NT2/D1 (cell line): Measurements from ENCODE around the gene ARVCF.

Experiments used
- DNase-seq: peaks from one replicate; pipeline ENCODE4 v3.0.0-alpha.2; 2011; ENCODE audit warnings: low read depth, low spot score
- H3K27me3 ChIP-seq: 2 replicates; pipeline ENCODE4 v1.6.0; 2011; ENCODE audit warnings: mild to moderate bottlenecking; ENCODE audit not compliant: insufficient read length, insufficient read depth
- H3K36me3 ChIP-seq: 2 replicates; pipeline ENCODE4 v1.6.1; 2011; ENCODE audit warnings: mild to moderate bottlenecking, low read length, mixed read lengths; ENCODE audit not compliant: insufficient read depth, insufficient read length
- H3K4me1 ChIP-seq: 2 replicates; pipeline ENCODE4 v1.5.1; 2011; ENCODE audit not compliant: insufficient read depth, insufficient read length
- H3K4me3 ChIP-seq: 2 replicates; pipeline ENCODE4 v1.5.1; 2011; ENCODE audit warnings: low read depth; ENCODE audit not compliant: insufficient read length
- H3K9ac ChIP-seq: 2 replicates; pipeline ENCODE4 v1.6.0; 2011; ENCODE audit warnings: low read depth; ENCODE audit not compliant: insufficient read length
- H3K9me3 ChIP-seq: 2 replicates; pipeline ENCODE4 v1.5.1; 2011; ENCODE audit warnings: mild to moderate bottlenecking, low read length; ENCODE audit not compliant: insufficient read depth
- SUZ12 ChIP-seq: IDR thresholded peaks from 2 replicates; pipeline ENCODE4 v1.6.1; 2011; ENCODE audit not compliant: insufficient read length, insufficient read depth; ENCODE audit errors: extremely low read depth
- YY1 ChIP-seq: IDR thresholded peaks from 2 replicates; pipeline ENCODE4 v1.6.1; 2011; ENCODE audit not compliant: insufficient read length, insufficient read depth
- ZNF274 ChIP-seq: IDR thresholded peaks from 2 replicates; pipeline ENCODE4 v1.6.1; 2011; ENCODE audit warnings: mild to moderate bottlenecking, low read depth, low read length

ARVCF gene

DNA sequence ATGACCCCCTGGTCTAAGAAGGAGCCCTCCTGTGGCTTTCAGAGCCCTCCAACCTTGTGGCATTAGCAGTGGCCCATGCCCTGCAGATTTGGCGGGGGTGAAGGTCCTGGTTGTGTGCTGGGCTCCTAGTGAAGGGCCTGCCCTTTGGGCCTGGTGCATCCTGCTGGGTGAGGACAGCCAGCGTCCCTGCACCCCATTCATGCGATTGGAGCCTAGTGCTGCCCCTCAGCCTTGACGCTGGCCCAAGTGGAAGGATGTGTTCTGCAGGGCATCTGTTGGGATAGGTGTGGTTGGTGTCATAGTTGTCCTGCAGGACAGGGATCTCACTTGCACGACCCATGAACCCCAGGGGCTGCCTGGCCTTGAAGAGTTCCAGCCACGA is 35.3 kb upstream of the ARVCF start:
- Histone ChIP-seq H3K4me1 (no peaks in the 10 kb centered on the region), H3K9ac (no peak overlapping the region), H3K9me3 (peaks cover 6% of the 10 kb centered on the region), H3K4me3 (no peak overlapping the region), H3K36me3 (peaks cover 13% of the 10 kb centered on the region), H3K27me3 (no peaks in the 10 kb centered on the region)
- DNase-seq = no peak
- no peak for TF ChIP-seq YY1
- TF ChIP-seq SUZ12 = no peak
- no peak for TF ChIP-seq ZNF274

DNA sequence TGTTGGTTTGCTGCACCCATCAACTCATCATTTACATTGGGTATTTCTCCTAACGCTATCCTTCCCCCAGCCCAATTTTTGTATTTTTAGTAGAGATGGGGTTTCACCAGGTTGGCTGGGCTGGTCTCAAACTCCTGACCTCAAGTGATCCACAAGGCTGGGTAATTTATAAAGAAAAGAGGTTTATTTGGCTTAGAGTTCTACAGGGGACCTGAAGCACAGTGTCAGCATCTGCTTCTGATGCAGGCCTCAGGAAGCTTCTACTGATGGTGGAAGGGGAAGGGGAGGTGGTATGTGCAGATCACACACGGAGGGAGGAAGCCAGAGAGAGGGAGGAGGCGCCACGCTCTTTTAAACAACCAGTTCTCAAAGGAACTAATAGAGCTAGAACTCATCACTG is 30.1 kb upstream of the ARVCF start:
- Histone ChIP-seq H3K36me3 (peaks cover 7% of the 10 kb centered on the region), H3K4me3 (no peak overlapping the region), H3K4me1 (no peaks in the 10 kb centered on the region), H3K27me3 (no peaks in the 10 kb centered on the region), H3K9ac (no peak overlapping the region), H3K9me3 (peaks cover 6% of the 10 kb centered on the region)
- TF ChIP-seq SUZ12 = no peak
- no peak for TF ChIP-seq ZNF274
- no peak for TF ChIP-seq YY1
- DNase-seq = no peak

DNA sequence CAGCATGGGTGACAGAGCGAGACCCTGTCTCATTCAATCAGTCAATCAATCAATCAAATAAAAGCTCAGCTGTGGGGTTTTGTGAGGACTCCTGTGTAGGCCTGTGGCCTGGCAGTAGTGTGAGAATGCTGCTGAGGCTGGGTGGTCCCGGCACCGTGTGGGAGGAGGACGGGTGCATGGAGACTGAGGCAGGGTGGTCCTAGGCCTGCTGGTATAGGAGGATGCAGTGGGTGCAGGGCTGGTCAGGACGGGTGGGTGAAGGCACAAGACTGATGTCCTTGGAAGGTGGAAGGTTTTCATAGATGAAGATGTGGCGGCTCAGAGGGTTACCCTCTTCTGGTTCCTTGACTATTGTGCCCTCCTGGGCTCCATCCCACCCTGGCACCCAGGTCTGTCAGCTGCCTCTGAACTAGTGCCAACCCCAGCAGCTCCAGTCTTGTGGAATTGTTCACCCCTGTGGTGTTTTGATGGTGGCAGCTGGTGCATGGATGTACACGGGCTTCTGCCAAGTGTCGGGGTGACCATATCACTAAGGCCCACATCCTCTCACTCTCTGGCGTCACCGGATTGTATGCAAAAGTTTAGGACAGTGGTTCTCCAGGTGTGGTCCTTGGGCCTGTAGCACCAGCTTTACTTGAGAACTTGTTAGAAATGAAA is 28.0 kb upstream of the ARVCF start:
- Histone ChIP-seq H3K9ac (no peak overlapping the region), H3K4me1 (no peaks in the 10 kb centered on the region), H3K9me3 (peaks cover 6% of the 10 kb centered on the region), H3K27me3 (no peaks in the 10 kb centered on the region), H3K4me3 (no peak overlapping the region), H3K36me3 (peaks cover 10% of the 10 kb centered on the region)
- TF ChIP-seq YY1 (no peak), SUZ12 (no peak), ZNF274 (no peak)
- DNase-seq = no peak

DNA sequence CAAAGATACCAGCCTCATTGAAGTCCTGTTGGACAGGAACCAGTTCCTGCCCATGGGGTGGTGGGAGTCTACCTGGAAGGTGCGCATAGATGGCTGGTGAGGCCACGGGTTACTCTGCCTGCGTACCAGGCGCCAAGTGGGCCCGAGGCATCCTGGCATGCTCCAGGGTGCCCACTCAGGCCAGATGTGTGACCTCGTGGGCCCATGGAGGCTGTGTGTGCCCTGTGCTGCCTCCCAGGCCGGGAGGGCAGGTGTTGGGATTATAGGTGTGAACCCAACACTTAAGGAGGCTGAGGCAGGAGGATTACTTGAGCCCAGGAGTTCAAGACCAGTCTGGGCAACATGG is 27.3 kb upstream of the ARVCF start:
- Histone ChIP-seq H3K4me1 (no peaks in the 10 kb centered on the region), H3K9me3 (peaks cover 2% of the 10 kb centered on the region), H3K36me3 (peaks cover 11% of the 10 kb centered on the region), H3K4me3 (no peak overlapping the region), H3K27me3 (no peaks in the 10 kb centered on the region), H3K9ac (no peak overlapping the region)
- DNase-seq = no peak
- TF ChIP-seq SUZ12 (no peak), YY1 (no peak), ZNF274 (no peak)

DNA sequence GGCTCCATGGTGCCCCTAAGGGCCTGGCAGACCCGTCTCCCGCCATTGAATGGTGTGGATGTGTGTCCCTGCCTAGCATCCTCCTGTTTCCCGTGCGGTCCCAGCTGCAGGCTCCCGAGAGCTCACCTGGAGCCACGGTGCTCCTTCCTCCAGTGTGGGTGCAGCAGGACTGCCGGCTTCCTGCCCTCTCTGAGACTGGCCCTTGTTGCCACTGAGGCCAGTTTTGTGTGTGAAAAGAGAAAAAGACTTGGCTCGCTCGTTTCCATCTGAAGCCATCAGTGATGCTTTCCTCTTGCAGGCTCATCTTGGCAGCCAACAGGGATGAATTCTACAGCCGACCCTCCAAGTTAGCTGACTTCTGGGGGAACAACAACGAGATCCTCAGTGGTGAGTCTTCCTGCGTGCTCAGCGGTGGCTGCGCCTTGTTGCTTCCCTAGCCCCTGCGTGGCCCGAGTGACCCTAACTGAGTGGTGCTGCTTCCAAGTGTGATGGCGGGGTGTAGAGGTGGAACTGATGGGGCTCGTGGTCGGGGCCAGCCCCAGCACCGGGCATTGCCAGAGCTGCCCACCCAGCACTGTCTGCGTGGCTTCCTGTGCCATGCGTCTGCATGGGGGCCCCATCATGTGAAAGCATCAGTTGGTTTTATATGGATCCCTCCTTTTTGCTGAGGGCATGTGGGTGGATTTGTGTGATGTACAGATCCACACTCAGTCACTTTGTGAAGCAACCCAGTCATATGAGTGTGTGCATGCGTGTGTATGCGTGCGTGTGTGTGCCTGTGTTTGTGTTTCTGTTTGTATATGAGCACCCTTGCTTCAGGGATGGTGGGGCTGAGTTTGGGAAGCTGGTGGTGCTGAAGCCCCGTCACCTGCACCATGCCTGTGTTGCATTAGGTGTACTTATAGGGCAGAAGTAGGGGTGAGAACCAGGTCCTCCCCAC is 26.7 kb upstream of the ARVCF start:
- Histone ChIP-seq H3K36me3 (peaks cover 11% of the 10 kb centered on the region), H3K4me3 (no peak overlapping the region), H3K27me3 (no peaks in the 10 kb centered on the region), H3K9ac (no peak overlapping the region), H3K4me1 (peaks cover 3% of the 10 kb centered on the region), H3K9me3 (no peaks in the 10 kb centered on the region)
- no peak for TF ChIP-seq YY1
- no peak for TF ChIP-seq SUZ12
- TF ChIP-seq ZNF274 = no peak
- DNase-seq = no peak

DNA sequence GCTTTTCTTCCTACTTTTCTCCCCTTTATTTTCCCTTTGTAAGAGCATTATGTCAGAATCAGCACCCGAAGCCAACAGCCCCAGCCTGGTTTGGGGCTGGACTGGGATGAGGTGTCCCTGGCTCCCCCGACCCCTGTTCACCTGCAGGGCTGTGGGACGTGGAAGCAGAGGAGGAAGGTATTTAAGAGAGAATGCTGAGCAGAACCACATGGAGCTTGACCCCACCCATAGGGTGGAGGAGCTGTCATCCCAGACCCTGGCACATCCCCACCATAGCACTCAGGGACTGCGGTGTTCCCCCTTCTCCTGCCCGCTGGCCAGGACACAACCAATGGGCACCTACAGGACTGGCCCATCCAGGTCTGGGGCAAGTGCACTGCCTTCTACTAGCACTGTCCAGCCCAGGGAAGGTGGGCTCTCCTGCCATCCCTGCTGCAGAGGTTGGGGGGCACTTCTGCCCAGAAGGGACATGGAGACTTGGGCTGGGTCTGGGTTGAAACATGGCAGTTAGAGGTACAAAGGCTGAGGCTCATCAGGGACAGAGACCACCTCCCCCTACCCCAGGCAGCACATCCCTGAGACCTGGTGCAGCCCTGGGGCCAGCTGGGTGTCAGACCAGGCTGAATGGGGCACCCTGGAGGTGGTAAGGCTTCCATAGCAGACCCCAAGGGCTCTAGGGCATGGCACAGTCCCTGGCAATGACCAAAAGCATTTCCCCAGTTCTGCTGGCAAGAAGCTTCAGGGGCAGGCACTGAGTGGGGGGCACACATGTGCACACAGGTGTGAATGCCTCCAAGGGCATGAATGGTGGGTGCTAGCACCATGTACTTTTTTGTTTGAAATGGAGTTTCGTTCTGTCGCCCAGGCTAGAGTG is 23.9 kb upstream of the ARVCF start:
- DNase-seq = no peak
- peaks cover 4% of the 10 kb centered on the region for H3K4me1 ChIP-seq

DNA sequence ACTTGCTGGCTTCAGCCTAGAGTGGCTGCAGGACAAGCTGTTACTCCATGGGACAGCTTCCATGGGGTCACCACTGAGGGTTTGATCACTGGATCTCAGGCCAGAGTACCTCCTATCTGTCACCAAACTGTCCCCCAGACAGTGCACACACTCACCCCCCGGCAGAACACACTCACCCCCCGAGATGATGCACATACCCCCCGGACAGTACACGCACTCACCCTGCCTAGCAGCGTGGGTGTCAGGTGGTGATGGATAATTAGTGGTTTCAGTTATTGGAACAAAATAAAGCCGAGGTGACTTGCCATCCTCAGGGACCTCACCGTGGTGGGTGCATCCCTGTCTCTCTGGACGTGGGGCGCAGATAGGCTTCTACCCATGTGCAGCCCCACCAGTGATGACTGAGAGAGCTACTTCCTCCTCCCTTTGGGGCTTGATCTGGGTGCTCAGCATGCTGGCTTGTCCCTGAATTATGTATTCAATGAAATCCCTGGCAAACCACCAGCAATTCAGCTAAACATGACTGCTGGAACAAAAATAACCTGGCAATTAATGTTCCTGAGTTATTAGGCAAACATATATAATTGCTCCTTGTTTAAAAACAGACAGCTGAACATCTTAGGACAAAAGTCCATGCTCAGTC is 23.2 kb upstream of the ARVCF start:
- Histone ChIP-seq H3K36me3 (peaks cover 17% of the 10 kb centered on the region), H3K27me3 (no peaks in the 10 kb centered on the region), H3K9me3 (no peaks in the 10 kb centered on the region), H3K9ac (no peak overlapping the region), H3K4me1 (peaks cover 4% of the 10 kb centered on the region), H3K4me3 (no peak overlapping the region)
- DNase-seq = no peak
- TF ChIP-seq ZNF274 (no peak), SUZ12 (no peak), YY1 (no peak)

More for the DNA sequence above, 23.9 kb upstream of the ARVCF start:
- Histone ChIP-seq H3K9ac (no peak overlapping the region), H3K27me3 (no peaks in the 10 kb centered on the region), H3K9me3 (no peaks in the 10 kb centered on the region), H3K4me3 (no peak overlapping the region), H3K36me3 (peaks cover 17% of the 10 kb centered on the region)
- TF ChIP-seq ZNF274 (no peak), SUZ12 (no peak), YY1 (no peak)
